MM.1S (cell line): Measurements from ENCODE around the gene PRRX2.

ENCODE experiments used
- DNase-seq: peaks from one replicate; pipeline ENCODE4 v3.0.0-alpha.2; 2015
- H2AFZ ChIP-seq: fragments of 300-600 bp; sonication (generic); 2 replicates; pipeline ENCODE4 v1.6.0; 2016; ENCODE audit warnings: antibody characterized with exemption, low read length
- H3F3A ChIP-seq: fragments of 300-600 bp; sonication (generic); 2 replicates; pipeline ENCODE4 v1.6.1; 2016; ENCODE audit warnings: mild to moderate bottlenecking, antibody characterized with exemption, low read length, moderate library complexity, mixed read lengths; ENCODE audit not compliant: insufficient read depth
- H3K27ac ChIP-seq: fragments of 300-600 bp; sonication (generic); 2 replicates; pipeline ENCODE4 v1.5.1; 2016; ENCODE audit warnings: mild to moderate bottlenecking, low read length
- H3K27me3 ChIP-seq: fragments of 300-600 bp; sonication (generic); replicated peaks from 2 replicates; pipeline ENCODE4 v1.6.0; 2016; ENCODE audit warnings: low read length; ENCODE audit not compliant: insufficient read depth
- H3K36me3 ChIP-seq: fragments of 300-600 bp; sonication (generic); replicated peaks from 2 replicates; pipeline ENCODE4 v1.6.1; 2016; ENCODE audit warnings: mild to moderate bottlenecking, low read length, mixed read lengths; ENCODE audit not compliant: insufficient read depth
- H3K4me1 ChIP-seq: fragments of 300-600 bp; sonication (generic); 2 replicates; pipeline ENCODE4 v1.6.1; 2016; ENCODE audit warnings: low read length, mixed read lengths
- H3K4me2 ChIP-seq: fragments of 300-600 bp; sonication (generic); 2 replicates; pipeline ENCODE4 v1.6.0; 2016; ENCODE audit warnings: low read depth, low read length
- H3K4me3 ChIP-seq: fragments of 300-600 bp; sonication (generic); 2 replicates; pipeline ENCODE4 v1.5.1; 2016; ENCODE audit warnings: low read length, mixed read lengths
- H3K79me2 ChIP-seq: fragments of 300-600 bp; sonication (generic); 2 replicates; pipeline ENCODE4 v1.6.1; 2016; ENCODE audit warnings: mixed run types, low read length, mixed read lengths
- H3K9ac ChIP-seq: fragments of 300-600 bp; sonication (generic); 2 replicates; pipeline ENCODE4 v1.6.1; 2016; ENCODE audit warnings: low read length, mixed read lengths
- H3K9me2 ChIP-seq: fragments of 300-600 bp; sonication (generic); replicated peaks from 2 replicates; pipeline ENCODE4 v1.6.1; 2016; ENCODE audit warnings: mild to moderate bottlenecking, low read length, mixed read lengths; ENCODE audit not compliant: insufficient read depth
- H3K9me3 ChIP-seq: fragments of 300-600 bp; sonication (generic); replicated peaks from 2 replicates; pipeline ENCODE4 v1.6.1; 2016; ENCODE audit warnings: mild to moderate bottlenecking, low read length, mixed read lengths; ENCODE audit not compliant: insufficient read depth
- H4K20me1 ChIP-seq: fragments of 300-600 bp; sonication (generic); 2 replicates; pipeline ENCODE4 v1.6.1; 2016; ENCODE audit warnings: mild to moderate bottlenecking, low read length, moderate library complexity, mixed read lengths; ENCODE audit not compliant: insufficient read depth
- EZH2 ChIP-seq: fragments of 300-600 bp; sonication (generic); optimal IDR thresholded peaks from 2 replicates; pipeline ENCODE3; 2017; ENCODE audit warnings: low read depth, mild to moderate bottlenecking, antibody characterized with exemption, low read length, mixed read lengths
- EZH2phosphoT487 ChIP-seq: fragments of 300-600 bp; sonication (generic); IDR thresholded peaks from 2 replicates; pipeline ENCODE4 v1.6.1; 2018; ENCODE audit warnings: antibody characterized with exemption, low read length
- TF ChIP-seq, protein P1 (sequence below): fragments of 300-600 bp; sonication (generic); IDR thresholded peaks from 2 replicates; pipeline ENCODE4 v1.5.1; 2016; ENCODE audit warnings: antibody characterized with exemption, low read length, mixed read lengths

The PRRX2 gene

DNA sequence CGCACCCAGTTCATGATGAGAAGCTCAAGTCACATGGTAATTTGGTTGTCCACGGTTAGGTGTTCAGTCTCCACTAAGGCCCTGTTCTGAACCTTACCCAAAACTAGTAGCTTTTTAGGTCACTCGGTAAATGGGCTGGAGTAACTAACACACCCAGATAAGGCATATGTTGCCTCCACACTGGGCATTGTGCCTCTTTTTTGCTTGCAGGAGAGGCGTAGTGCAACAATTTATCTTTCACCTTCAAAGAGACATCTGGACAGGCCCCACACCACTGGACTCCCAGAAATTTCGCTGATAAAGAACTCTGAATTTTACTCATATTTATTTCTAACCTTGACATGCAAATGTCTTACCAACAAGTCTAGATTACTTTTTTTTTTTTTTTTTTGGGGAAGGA, 104.2 kb downstream of the PRRX2 start:
- H3K9ac ChIP-seq: no peak overlapping the region

DNA sequence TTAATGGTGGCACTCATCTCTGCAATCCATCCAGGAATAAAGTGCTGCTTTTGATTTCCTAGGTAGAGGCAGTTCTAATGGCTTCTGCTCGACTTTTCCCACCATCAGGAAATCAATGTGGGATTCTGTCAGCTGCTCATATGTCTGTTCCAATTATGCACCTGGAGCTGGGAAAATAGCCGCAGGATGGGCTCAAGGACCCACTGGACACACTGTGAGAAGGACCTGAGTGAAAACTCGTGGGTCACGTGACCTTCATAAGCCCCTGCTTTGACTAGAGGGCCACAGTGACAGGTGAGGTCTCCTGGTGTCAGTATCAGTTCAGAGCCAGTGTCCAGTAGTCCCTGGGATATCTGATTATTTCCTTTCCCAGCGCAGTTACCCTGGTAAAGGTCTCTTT, 105.3 kb downstream of the PRRX2 start:
- H3K4me2 ChIP-seq: no peak overlapping the region
- no peak for TF ChIP-seq EZH2
- no peak for TF ChIP-seq EZH2phosphoT487
- TF ChIP-seq, protein P1, sequence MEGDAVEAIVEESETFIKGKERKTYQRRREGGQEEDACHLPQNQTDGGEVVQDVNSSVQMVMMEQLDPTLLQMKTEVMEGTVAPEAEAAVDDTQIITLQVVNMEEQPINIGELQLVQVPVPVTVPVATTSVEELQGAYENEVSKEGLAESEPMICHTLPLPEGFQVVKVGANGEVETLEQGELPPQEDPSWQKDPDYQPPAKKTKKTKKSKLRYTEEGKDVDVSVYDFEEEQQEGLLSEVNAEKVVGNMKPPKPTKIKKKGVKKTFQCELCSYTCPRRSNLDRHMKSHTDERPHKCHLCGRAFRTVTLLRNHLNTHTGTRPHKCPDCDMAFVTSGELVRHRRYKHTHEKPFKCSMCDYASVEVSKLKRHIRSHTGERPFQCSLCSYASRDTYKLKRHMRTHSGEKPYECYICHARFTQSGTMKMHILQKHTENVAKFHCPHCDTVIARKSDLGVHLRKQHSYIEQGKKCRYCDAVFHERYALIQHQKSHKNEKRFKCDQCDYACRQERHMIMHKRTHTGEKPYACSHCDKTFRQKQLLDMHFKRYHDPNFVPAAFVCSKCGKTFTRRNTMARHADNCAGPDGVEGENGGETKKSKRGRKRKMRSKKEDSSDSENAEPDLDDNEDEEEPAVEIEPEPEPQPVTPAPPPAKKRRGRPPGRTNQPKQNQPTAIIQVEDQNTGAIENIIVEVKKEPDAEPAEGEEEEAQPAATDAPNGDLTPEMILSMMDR: no peak
- H2AFZ ChIP-seq: no peak overlapping the region
- H3K36me3 ChIP-seq: no peaks in the 10 kb centered on the region
- no peaks in the 10 kb centered on the region for H4K20me1 ChIP-seq
- no peak overlapping the region for H3K9ac ChIP-seq
- DNase-seq: no peak
- no peaks in the 10 kb centered on the region for H3K9me3 ChIP-seq
- no peak overlapping the region for H3K27ac ChIP-seq
- H3K9me2 ChIP-seq: no peaks in the 10 kb centered on the region
- H3K4me1 ChIP-seq: no peaks in the 10 kb centered on the region
- H3F3A ChIP-seq: no peaks in the 10 kb centered on the region; the same call in 1 of the 2 replicates
- no peak overlapping the region for H3K4me3 ChIP-seq
- H3K79me2 ChIP-seq: no peaks in the 10 kb centered on the region
- H3K27me3 ChIP-seq: peaks cover 75% of the 10 kb centered on the region

More for the DNA sequence above, 104.2 kb downstream of the PRRX2 start:
- no peaks in the 10 kb centered on the region for H3K9me2 ChIP-seq
- H3F3A ChIP-seq: no peaks in the 10 kb centered on the region; the same call in 1 of the 2 replicates
- peaks cover 72% of the 10 kb centered on the region for H3K27me3 ChIP-seq
- no peaks in the 10 kb centered on the region for H3K4me1 ChIP-seq
- H2AFZ ChIP-seq: no peak overlapping the region
- no peaks in the 10 kb centered on the region for H3K36me3 ChIP-seq
- no peaks in the 10 kb centered on the region for H3K79me2 ChIP-seq
- DNase-seq: no peak
- no peak overlapping the region for H3K27ac ChIP-seq
- TF ChIP-seq EZH2: no peak
- TF ChIP-seq, protein P1: no peak
- no peak for TF ChIP-seq EZH2phosphoT487
- H3K4me3 ChIP-seq: no peak overlapping the region
- no peaks in the 10 kb centered on the region for H4K20me1 ChIP-seq
- H3K9me3 ChIP-seq: no peaks in the 10 kb centered on the region
- H3K4me2 ChIP-seq: no peak overlapping the region
